NT2/D1 (cell line): Measurements from ENCODE around the gene EIF3F.

ENCODE experiments used
- DNase-seq: peaks from one replicate; pipeline ENCODE4 v3.0.0-alpha.2; 2011; ENCODE audit warnings: low read depth, low spot score
- H3K27me3 ChIP-seq: 2 replicates; pipeline ENCODE4 v1.6.0; 2011; ENCODE audit warnings: mild to moderate bottlenecking; ENCODE audit not compliant: insufficient read length, insufficient read depth
- H3K36me3 ChIP-seq: 2 replicates; pipeline ENCODE4 v1.6.1; 2011; ENCODE audit warnings: mild to moderate bottlenecking, low read length, mixed read lengths; ENCODE audit not compliant: insufficient read depth, insufficient read length
- H3K4me1 ChIP-seq: 2 replicates; pipeline ENCODE4 v1.5.1; 2011; ENCODE audit not compliant: insufficient read depth, insufficient read length
- H3K4me3 ChIP-seq: 2 replicates; pipeline ENCODE4 v1.5.1; 2011; ENCODE audit warnings: low read depth; ENCODE audit not compliant: insufficient read length
- H3K9ac ChIP-seq: 2 replicates; pipeline ENCODE4 v1.6.0; 2011; ENCODE audit warnings: low read depth; ENCODE audit not compliant: insufficient read length
- H3K9me3 ChIP-seq: 2 replicates; pipeline ENCODE4 v1.5.1; 2011; ENCODE audit warnings: mild to moderate bottlenecking, low read length; ENCODE audit not compliant: insufficient read depth
- SUZ12 ChIP-seq: IDR thresholded peaks from 2 replicates; pipeline ENCODE4 v1.6.1; 2011; ENCODE audit not compliant: insufficient read length, insufficient read depth; ENCODE audit errors: extremely low read depth
- YY1 ChIP-seq: IDR thresholded peaks from 2 replicates; pipeline ENCODE4 v1.6.1; 2011; ENCODE audit not compliant: insufficient read length, insufficient read depth
- ZNF274 ChIP-seq: IDR thresholded peaks from 2 replicates; pipeline ENCODE4 v1.6.1; 2011; ENCODE audit warnings: mild to moderate bottlenecking, low read depth, low read length

Gene EIF3F

GRCh38 chr11:8023831-8024555 is 36.9 kb downstream of the EIF3F start:
- Histone ChIP-seq H3K27me3 (peaks cover 32% of the 10 kb centered on the region), H3K4me1 (no peaks in the 10 kb centered on the region), H3K9me3 (no peaks in the 10 kb centered on the region)

GRCh38 chr11:8025123-8025522 is 38.0 kb downstream of the EIF3F start:
- peaks cover 25% of the 10 kb centered on the region for H3K27me3 ChIP-seq
- H3K9me3 ChIP-seq = no peaks in the 10 kb centered on the region
- H3K4me3 ChIP-seq = no peak overlapping the region
- TF ChIP-seq YY1 = no peak
- TF ChIP-seq SUZ12 = no peak
- DNase-seq = no peak
- no peaks in the 10 kb centered on the region for H3K36me3 ChIP-seq
- no peaks in the 10 kb centered on the region for H3K4me1 ChIP-seq
- H3K9ac ChIP-seq = no peak overlapping the region

More at GRCh38 chr11:8023831-8024555, 36.9 kb downstream of the EIF3F start:
- H3K4me3 ChIP-seq = no peak overlapping the region
- H3K36me3 ChIP-seq = no peaks in the 10 kb centered on the region
- no peak overlapping the region for H3K9ac ChIP-seq
- DNase-seq = no peak
- TF ChIP-seq YY1 (no peak), SUZ12 (no peak), ZNF274 (no peak)

GRCh38 chr11:8025816-8026215 is 38.7 kb downstream of the EIF3F start:
- Histone ChIP-seq H3K27me3 (peaks cover 22% of the 10 kb centered on the region), H3K4me1 (no peaks in the 10 kb centered on the region), H3K36me3 (no peaks in the 10 kb centered on the region), H3K4me3 (no peak overlapping the region), H3K9ac (no peak overlapping the region), H3K9me3 (no peaks in the 10 kb centered on the region)
- TF ChIP-seq SUZ12 (no peak), ZNF274 (no peak), YY1 (no peak)
- no peak for DNase-seq

- peaks cover 19% of the 10 kb centered on the region for H3K27me3 ChIP-seq
- DNase-seq = no peak
- H3K9me3 ChIP-seq = no peaks in the 10 kb centered on the region
- TF ChIP-seq SUZ12 = no peak
- TF ChIP-seq YY1 = no peak
- TF ChIP-seq ZNF274 = no peak
- H3K9ac ChIP-seq = no peak overlapping the region
- H3K4me1 ChIP-seq = no peaks in the 10 kb centered on the region
- H3K36me3 ChIP-seq = no peaks in the 10 kb centered on the region
- no peak overlapping the region for H3K4me3 ChIP-seq
Observed at GRCh38 chr11:8026982-8027381, 39.8 kb downstream of the EIF3F start.

- Histone ChIP-seq H3K27me3 (peaks cover 25% of the 10 kb centered on the region), H3K4me3 (no peak overlapping the region), H3K9ac (no peak overlapping the region), H3K4me1 (peaks cover 3% of the 10 kb centered on the region), H3K9me3 (no peaks in the 10 kb centered on the region), H3K36me3 (no peaks in the 10 kb centered on the region)
- TF ChIP-seq SUZ12 = no peak
- TF ChIP-seq YY1 = no peak
- no peak for TF ChIP-seq ZNF274
- no peak for DNase-seq
Observed at GRCh38 chr11:8028766-8029165, 41.6 kb downstream of the EIF3F start.

- Histone ChIP-seq H3K9me3 (no peaks in the 10 kb centered on the region), H3K36me3 (no peaks in the 10 kb centered on the region), H3K27me3 (peaks cover 25% of the 10 kb centered on the region), H3K4me1 (peaks cover 3% of the 10 kb centered on the region), H3K9ac (no peak overlapping the region), H3K4me3 (no peak overlapping the region)
- TF ChIP-seq ZNF274 = no peak
- no peak for TF ChIP-seq YY1
- TF ChIP-seq SUZ12 = no peak
- DNase-seq = no peak
Observed at GRCh38 chr11:8030526-8031247, 43.5 kb downstream of the EIF3F start.
